C4-2B (cell line): ENCODE data around the gene ALDH1L1.

Experiments used
- ZFX ChIP-seq: fragments of 450-650 bp; IDR thresholded peaks from 2 replicates; pipeline ENCODE4 v1.6.1; 2017
- TF ChIP-seq, protein P1 (sequence below): fragments of 450-650 bp; conservative IDR thresholded peaks from 2 replicates; pipeline ENCODE4 v1.5.1; 2017; ENCODE audit warnings: mild to moderate bottlenecking

- TF ChIP-seq, protein P1, sequence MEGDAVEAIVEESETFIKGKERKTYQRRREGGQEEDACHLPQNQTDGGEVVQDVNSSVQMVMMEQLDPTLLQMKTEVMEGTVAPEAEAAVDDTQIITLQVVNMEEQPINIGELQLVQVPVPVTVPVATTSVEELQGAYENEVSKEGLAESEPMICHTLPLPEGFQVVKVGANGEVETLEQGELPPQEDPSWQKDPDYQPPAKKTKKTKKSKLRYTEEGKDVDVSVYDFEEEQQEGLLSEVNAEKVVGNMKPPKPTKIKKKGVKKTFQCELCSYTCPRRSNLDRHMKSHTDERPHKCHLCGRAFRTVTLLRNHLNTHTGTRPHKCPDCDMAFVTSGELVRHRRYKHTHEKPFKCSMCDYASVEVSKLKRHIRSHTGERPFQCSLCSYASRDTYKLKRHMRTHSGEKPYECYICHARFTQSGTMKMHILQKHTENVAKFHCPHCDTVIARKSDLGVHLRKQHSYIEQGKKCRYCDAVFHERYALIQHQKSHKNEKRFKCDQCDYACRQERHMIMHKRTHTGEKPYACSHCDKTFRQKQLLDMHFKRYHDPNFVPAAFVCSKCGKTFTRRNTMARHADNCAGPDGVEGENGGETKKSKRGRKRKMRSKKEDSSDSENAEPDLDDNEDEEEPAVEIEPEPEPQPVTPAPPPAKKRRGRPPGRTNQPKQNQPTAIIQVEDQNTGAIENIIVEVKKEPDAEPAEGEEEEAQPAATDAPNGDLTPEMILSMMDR, result no peak
- no peak for TF ChIP-seq ZFX
Measured at GRCh38 chr3:126153695-126154360, 26.6 kb downstream of the ALDH1L1 start.
